Ureter (tissue), 1 donor: ENCODE data around the gene ADAM33. TPM values are rescaled to one million over a fixed set of nuclear protein-coding genes. Genes with fewer than 3 reads are reported as not detected.

Experiments
- DNase-seq: peaks from one replicate; pipeline ENCODE4 v3.0.0-alpha.2; 2020; ENCODE audit warnings: low spot score
- total RNA-seq: library from RNA; stranded (reverse); gene quantifications from one replicate; pipeline ENCODE4 v1.2.4, GENCODE V29; 2023
- donor health status: DM: yes; HTN: yes; CAD: no.

Gene ADAM33
- total RNA-seq, 1 donor from 2014 or later: 56.9 TPM

GRCh38 chr20:3646067-3646440 lies 35.8 kb downstream of the ADAM33 start:
- DNase-seq: no peak

GRCh38 chr20:3645309-3646066 lies 36.3 kb downstream of the ADAM33 start:
- DNase-seq: no peak

GRCh38 chr20:3640259-3640658 lies 41.6 kb downstream of the ADAM33 start:
- no peak for DNase-seq

GRCh38 chr20:3635346-3635745 lies 46.5 kb downstream of the ADAM33 start:
- DNase-seq: no peak

- no peak for DNase-seq
Measured at GRCh38 chr20:3633913-3634478, 47.8 kb downstream of the ADAM33 start.

- no peak for DNase-seq
Measured at GRCh38 chr20:3632311-3633004, 49.4 kb downstream of the ADAM33 start.

- no peak for DNase-seq
Measured at GRCh38 chr20:3631534-3631933, 50.3 kb downstream of the ADAM33 start.

GRCh38 chr20:3630429-3630828 lies 51.4 kb downstream of the ADAM33 start:
- DNase-seq: no peak

GRCh38 chr20:3629893-3630292 lies 51.9 kb downstream of the ADAM33 start:
- no peak for DNase-seq

GRCh38 chr20:3628502-3629314 lies 53.1 kb downstream of the ADAM33 start:
- no peak for DNase-seq

GRCh38 chr20:3627476-3627875 lies 54.3 kb downstream of the ADAM33 start:
- DNase-seq: no peak

GRCh38 chr20:3622406-3622805 lies 59.4 kb downstream of the ADAM33 start:
- DNase-seq: no peak

- DNase-seq: no peak
Measured at GRCh38 chr20:3621111-3621510, 60.7 kb downstream of the ADAM33 start.

Other genes starting within 250 kb of the ADAM33 start
- gene ATRN, start 211.0 kb downstream of the ADAM33 start, total RNA-seq: 42.2 TPM
- gene GFRA4, start 18.6 kb downstream of the ADAM33 start, total RNA-seq: not detected
- gene SIGLEC1, start 30.6 kb upstream of the ADAM33 start, total RNA-seq: 9.5 TPM
- 9.7 TPM for gene HSPA12B, start 50.7 kb upstream of the ADAM33 start, total RNA-seq
- gene ADISSP, start 85.7 kb upstream of the ADAM33 start, total RNA-seq: 36.6 TPM
- gene SPEF1, start 99.4 kb upstream of the ADAM33 start, total RNA-seq: 0.29 TPM
- 84.1 TPM for gene CENPB, start 104.7 kb upstream of the ADAM33 start, total RNA-seq
- gene CDC25B, start 114.3 kb upstream of the ADAM33 start, total RNA-seq: 16.6 TPM
- 13.6 TPM for gene AP5S1, start 138.5 kb upstream of the ADAM33 start, total RNA-seq
- 49.2 TPM for gene MAVS, start 164.8 kb upstream of the ADAM33 start, total RNA-seq
- gene PANK2, start 207.4 kb upstream of the ADAM33 start, total RNA-seq: 40.1 TPM